Measurements from ENCODE around the gene EXOC3. TPM values are rescaled to one million over a fixed set of nuclear protein-coding genes. Genes with fewer than 3 reads are reported as not detected.

Gene EXOC3
- total and polyA plus RNA-seq, 3 experiments from 2014 or later: 42.9 to 52.4 (median 50.2) TPM

- H3K27me3 Mint-ChIP-seq: peaks cover 0 to 4% of the 10 kb centered on the region in 2 donors
- Histone ChIP-seq H3K27ac (ENCODE audit: low read depth, low read length) (no peak overlapping the region), H3K27me3 (ENCODE audit: insufficient read depth, low read length, poor library complexity, severe bottlenecking) (no peaks in the 10 kb centered on the region), H3K4me1 (ENCODE audit: insufficient read depth, low read length) (peaks cover 4% of the 10 kb centered on the region), H3K4me3 (ENCODE audit: low read length) (no peak overlapping the region), H3K36me3 (ENCODE audit: insufficient read depth, low read length) (no peaks in the 10 kb centered on the region), H3K9me3 (ENCODE audit: low read length) (no peaks in the 10 kb centered on the region)
- POLR2A ChIA-PET: no interaction called here
- no peak overlapping the region for H3K4me3 Mint-ChIP-seq
- DNase-seq: no peak
- CTCF ChIA-PET: no interaction called here
- no peak overlapping the region for H3K27ac Mint-ChIP-seq
- H3K9me3 Mint-ChIP-seq: no peaks in the 10 kb centered on the region
- H3K36me3 Mint-ChIP-seq: no peaks in the 10 kb centered on the region
- peaks cover 0 to 12% (median 0%) of the 10 kb centered on the region in 3 donors for H3K4me1 Mint-ChIP-seq
Measured at GRCh38 chr5:490116-491106, 47.4 kb downstream of the EXOC3 start.

- DNase-seq: no peak
- Mint-ChIP-seq H3K27ac (no peak overlapping the region), H3K27me3 (peaks cover 0 to 3% of the 10 kb centered on the region in 2 donors), H3K4me3 (no peak overlapping the region), H3K36me3 (no peaks in the 10 kb centered on the region), H3K4me1 (peaks cover 0 to 3% (median 0%) of the 10 kb centered on the region in 3 donors), H3K9me3 (no peaks in the 10 kb centered on the region)
- no peak overlapping the region for H3K27ac ChIP-seq (ENCODE audit: low read depth, low read length)
- no peaks in the 10 kb centered on the region for H3K36me3 ChIP-seq (ENCODE audit: insufficient read depth, low read length)
- ChIA-PET POLR2A (no interaction called here), CTCF (no interaction called here)
- H3K4me3 ChIP-seq (ENCODE audit: low read length): no peak overlapping the region
- no peaks in the 10 kb centered on the region for H3K9me3 ChIP-seq (ENCODE audit: low read length)
- no peaks in the 10 kb centered on the region for H3K27me3 ChIP-seq (ENCODE audit: insufficient read depth, low read length, poor library complexity, severe bottlenecking)
- H3K4me1 ChIP-seq (ENCODE audit: insufficient read depth, low read length): no peaks in the 10 kb centered on the region
Measured at GRCh38 chr5:491119-491855, 48.3 kb downstream of the EXOC3 start.

- CTCF ChIA-PET: no interaction called here
- no peak overlapping the region for H3K4me3 ChIP-seq (ENCODE audit: low read length)
- H3K27ac Mint-ChIP-seq: no peak overlapping the region
- no peaks in the 10 kb centered on the region for H3K36me3 ChIP-seq (ENCODE audit: insufficient read depth, low read length)
- H3K27ac ChIP-seq (ENCODE audit: low read depth, low read length): no peak overlapping the region
- no peaks in the 10 kb centered on the region for H3K4me1 ChIP-seq (ENCODE audit: insufficient read depth, low read length)
- POLR2A ChIA-PET: no interaction called here
- H3K27me3 ChIP-seq (ENCODE audit: insufficient read depth, low read length, poor library complexity, severe bottlenecking): no peaks in the 10 kb centered on the region
- no peaks in the 10 kb centered on the region for H3K9me3 ChIP-seq (ENCODE audit: low read length)
- H3K4me3 Mint-ChIP-seq: no peak overlapping the region
- H3K9me3 Mint-ChIP-seq: no peaks in the 10 kb centered on the region
- no peaks in the 10 kb centered on the region for H3K27me3 Mint-ChIP-seq
- H3K36me3 Mint-ChIP-seq: no peaks in the 10 kb centered on the region
- H3K4me1 Mint-ChIP-seq: no peaks in the 10 kb centered on the region
- no peak for DNase-seq
Measured at GRCh38 chr5:491856-492155, 48.8 kb downstream of the EXOC3 start.

GRCh38 chr5:492314-492893 lies 49.4 kb downstream of the EXOC3 start:
- H3K36me3 ChIP-seq (ENCODE audit: insufficient read depth, low read length): no peaks in the 10 kb centered on the region
- Mint-ChIP-seq H3K27me3 (no peaks in the 10 kb centered on the region), H3K36me3 (no peaks in the 10 kb centered on the region), H3K4me1 (no peaks in the 10 kb centered on the region), H3K27ac (no peak overlapping the region), H3K4me3 (no peak overlapping the region), H3K9me3 (no peaks in the 10 kb centered on the region)
- H3K27ac ChIP-seq (ENCODE audit: low read depth, low read length): no peak overlapping the region
- DNase-seq: no peak
- H3K9me3 ChIP-seq (ENCODE audit: low read length): no peaks in the 10 kb centered on the region
- H3K4me1 ChIP-seq (ENCODE audit: insufficient read depth, low read length): no peaks in the 10 kb centered on the region
- no peak overlapping the region for H3K4me3 ChIP-seq (ENCODE audit: low read length)
- ChIA-PET POLR2A (no interaction called here), CTCF (no interaction called here)
- H3K27me3 ChIP-seq (ENCODE audit: insufficient read depth, low read length, poor library complexity, severe bottlenecking): no peaks in the 10 kb centered on the region

- Histone ChIP-seq H3K36me3 (ENCODE audit: insufficient read depth, low read length) (no peaks in the 10 kb centered on the region), H3K9me3 (ENCODE audit: low read length) (no peaks in the 10 kb centered on the region), H3K27me3 (ENCODE audit: insufficient read depth, low read length, poor library complexity, severe bottlenecking) (no peaks in the 10 kb centered on the region), H3K27ac (ENCODE audit: low read depth, low read length) (no peak overlapping the region), H3K4me3 (ENCODE audit: low read length) (no peak overlapping the region), H3K4me1 (ENCODE audit: insufficient read depth, low read length) (no peaks in the 10 kb centered on the region)
- Mint-ChIP-seq H3K27me3 (peaks cover 0 to 3% of the 10 kb centered on the region in 2 donors), H3K9me3 (no peaks in the 10 kb centered on the region), H3K36me3 (no peaks in the 10 kb centered on the region), H3K27ac (no peak overlapping the region), H3K4me1 (no peaks in the 10 kb centered on the region), H3K4me3 (no peak overlapping the region)
- ChIA-PET CTCF (no interaction called here), POLR2A (interaction anchor here (0.7 kb wide), 1 partner anchor 17 kb away, joined by 3 read pairs; no protein-coding TSS in a partner anchor)
- DNase-seq: no peak
Measured at GRCh38 chr5:493119-493701, 50.2 kb downstream of the EXOC3 start.

- H3K27ac ChIP-seq (ENCODE audit: low read depth, low read length): no peak overlapping the region
- no peaks in the 10 kb centered on the region for H3K4me1 ChIP-seq (ENCODE audit: insufficient read depth, low read length)
- Mint-ChIP-seq H3K27me3 (peaks cover 0 to 6% of the 10 kb centered on the region in 2 donors), H3K36me3 (no peaks in the 10 kb centered on the region), H3K27ac (peak overlapping the region in 1 of 8 donors; percentile 9), H3K9me3 (no peaks in the 10 kb centered on the region), H3K4me3 (no peak overlapping the region), H3K4me1 (no peaks in the 10 kb centered on the region)
- no peaks in the 10 kb centered on the region for H3K9me3 ChIP-seq (ENCODE audit: low read length)
- POLR2A ChIA-PET: no interaction called here
- DNase-seq: no peak
- CTCF ChIA-PET: no interaction called here
- no peaks in the 10 kb centered on the region for H3K36me3 ChIP-seq (ENCODE audit: insufficient read depth, low read length)
- no peaks in the 10 kb centered on the region for H3K27me3 ChIP-seq (ENCODE audit: insufficient read depth, low read length, poor library complexity, severe bottlenecking)
- no peak overlapping the region for H3K4me3 ChIP-seq (ENCODE audit: low read length)
Measured at GRCh38 chr5:493758-494157, 50.8 kb downstream of the EXOC3 start.

GRCh38 chr5:494667-495255 lies 51.8 kb downstream of the EXOC3 start:
- CTCF ChIA-PET: no interaction called here
- POLR2A ChIA-PET: no interaction called here
- Histone ChIP-seq H3K4me1 (ENCODE audit: insufficient read depth, low read length) (no peaks in the 10 kb centered on the region), H3K9me3 (ENCODE audit: low read length) (no peaks in the 10 kb centered on the region), H3K4me3 (ENCODE audit: low read length) (no peak overlapping the region), H3K27ac (ENCODE audit: low read depth, low read length) (no peak overlapping the region), H3K36me3 (ENCODE audit: insufficient read depth, low read length) (no peaks in the 10 kb centered on the region), H3K27me3 (ENCODE audit: insufficient read depth, low read length, poor library complexity, severe bottlenecking) (no peaks in the 10 kb centered on the region)
- Mint-ChIP-seq H3K9me3 (no peaks in the 10 kb centered on the region), H3K36me3 (no peaks in the 10 kb centered on the region), H3K4me3 (no peak overlapping the region), H3K27ac (no peak overlapping the region), H3K4me1 (no peaks in the 10 kb centered on the region), H3K27me3 (peaks cover 1 to 10% of the 10 kb centered on the region in 2 donors)
- no peak for DNase-seq

Measured in CD8-positive, alpha-beta memory T cell (primary cell).